HG03378 (cell line): ENCODE results near the gene GPX3.

ENCODE experiments used
- ATAC-seq: cut with Tn5 transposase; IDR thresholded peaks from one replicate; pipeline ENCODE4 v1.9.1; 2021; ENCODE audit warnings: mild to moderate bottlenecking, moderate library complexity; ENCODE audit not compliant: unreplicated experiment

GPX3 gene

DNA sequence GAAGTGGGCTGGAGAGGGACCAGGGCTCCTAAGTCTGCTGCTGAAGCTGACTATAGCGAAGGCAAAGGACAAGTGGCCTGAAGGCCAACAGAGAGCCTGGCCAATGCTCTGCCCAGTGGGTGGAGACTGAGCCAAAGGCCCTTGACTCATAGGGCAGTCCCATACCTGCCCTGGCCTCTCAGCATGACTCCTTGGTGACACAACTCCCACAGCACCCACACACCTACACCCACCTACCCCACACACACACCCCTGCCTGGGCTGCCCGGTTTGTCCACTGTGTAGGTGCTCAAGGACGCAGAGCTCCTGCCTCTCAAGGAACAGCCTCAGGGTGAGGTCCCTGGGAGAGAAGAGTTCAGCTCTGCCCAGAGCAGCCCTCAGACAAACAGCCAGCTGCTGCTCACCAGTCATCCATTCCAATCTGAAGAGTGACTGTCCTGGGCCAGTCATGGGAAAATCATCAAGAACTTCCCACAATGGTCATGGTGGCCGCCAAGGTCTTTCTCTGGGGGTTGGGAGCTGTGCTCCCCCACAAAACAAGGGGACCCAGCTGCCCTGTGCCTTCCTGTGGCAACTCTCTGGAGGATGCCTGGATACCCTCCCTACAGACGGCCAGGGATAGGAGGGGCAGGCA is 55.4 kb downstream of the GPX3 start:
- no peak for ATAC-seq

DNA sequence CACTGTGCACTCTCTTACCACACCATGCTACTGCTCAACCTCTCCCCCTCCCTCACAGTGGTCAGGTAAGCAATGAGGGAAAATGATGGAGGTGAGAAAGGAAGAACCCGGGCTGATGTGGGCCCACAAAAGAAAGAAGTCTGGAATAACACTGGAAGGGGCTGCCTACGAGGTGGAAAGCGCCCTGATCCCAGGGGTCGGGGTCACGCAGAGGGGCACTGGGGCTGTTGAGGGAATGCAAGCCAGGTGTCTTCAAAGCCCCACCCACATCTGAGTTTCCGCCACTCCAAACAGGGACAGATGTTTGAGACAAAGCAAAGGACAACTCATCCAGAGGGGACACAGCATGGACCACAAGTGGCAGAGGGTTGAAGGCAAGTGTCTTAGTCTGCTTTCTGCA is 56.2 kb downstream of the GPX3 start:
- no peak for ATAC-seq

GRCh38 chr5:151077419-151077818 is 57.0 kb downstream of the GPX3 start:
- ATAC-seq: no peak

- ATAC-seq: no peak
Observed at GRCh38 chr5:151077967-151078366, 57.6 kb downstream of the GPX3 start.
